ENCODE data around the gene PARD3. TPM values are rescaled to one million over a fixed set of nuclear protein-coding genes. Genes with fewer than 3 reads are reported as not detected.

Gene PARD3
- total and polyA plus RNA-seq, 2 donors (not counting 3 experiments of a cell fraction or from before 2014, with no cell fraction given) = 7.3 to 24.1 TPM

DNA sequence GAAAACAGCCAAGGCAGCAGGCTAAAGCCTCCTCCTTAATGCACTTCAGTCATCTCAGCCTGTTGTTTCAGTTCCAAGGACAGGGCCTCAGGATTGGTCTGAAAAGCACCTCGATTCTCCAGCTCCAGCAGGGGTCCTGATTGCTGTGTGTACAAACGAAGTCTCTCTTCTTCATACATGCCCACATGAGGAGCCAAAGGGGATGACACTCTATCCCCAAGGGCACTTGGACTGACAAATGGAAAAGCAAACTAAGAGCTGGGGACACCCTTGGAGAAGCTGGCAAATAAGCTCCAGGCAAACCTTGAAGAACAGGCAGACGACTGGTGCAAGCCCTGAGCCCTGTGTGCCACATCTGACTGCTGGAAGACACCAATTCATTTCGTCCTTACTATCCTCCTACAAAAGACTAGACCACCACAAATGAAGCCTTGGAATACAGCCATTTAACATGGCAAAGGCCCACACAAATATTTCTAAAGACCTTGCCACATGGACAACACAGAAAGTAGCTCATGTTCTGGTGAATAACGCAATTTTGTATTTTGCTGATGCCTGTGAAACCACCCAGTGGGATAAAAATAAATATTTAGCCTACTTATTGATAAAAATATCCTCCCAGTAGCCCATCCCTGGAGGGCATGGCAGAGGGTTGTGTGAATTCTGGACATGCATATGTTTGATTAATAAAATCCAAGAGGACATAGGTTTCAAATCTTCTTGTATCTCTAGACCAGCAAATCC lies 61.9 kb downstream of the PARD3 start:
- H3K27ac ChIP-seq (ENCODE audit: insufficient read depth, low read depth, low read length) = no peak overlapping the region
- dilution Hi-C loops (cut with MboI; ENCODE audit: extremely low pct_ligation_motif_present, low sequenced_read_pairs) = no loop called here

More for the DNA sequence above, 61.9 kb downstream of the PARD3 start:
- ChIA-PET POLR2A (no interaction called here), CTCF (interaction anchor here (1.1 to 1.7 kb wide), 2 partner anchors 12 to 98 kb away, joined by 3 to 4 read pairs; no protein-coding TSS in a partner anchor)
- Histone ChIP-seq H3K9ac (replicated peaks; ENCODE audit: extremely low read depth, insufficient read depth, low read length) (no peak overlapping the region), H3K4me3 (replicated peaks in 1 of 3; ENCODE audit: insufficient read depth in 1 of 3, low read depth in 1 of 3, low read length in 3 of 3) (no peak overlapping the region), H3K4me1 (ENCODE audit: control insufficient read depth, extremely low read depth, insufficient read depth, low read length) (peaks cover 7% of the 10 kb centered on the region), H3K9me1 (replicated peaks; ENCODE audit: control insufficient read depth, extremely low read depth, insufficient read depth, low read length) (no peaks in the 10 kb centered on the region), H3K36me3 (ENCODE audit: control insufficient read depth in 2 of 2, extremely low read depth in 1 of 2, insufficient read depth in 2 of 2, low read length in 2 of 2) (no peaks in the 10 kb centered on the region), H4K20me1 (replicated peaks; ENCODE audit: control insufficient read depth, extremely low read depth, insufficient read depth, low read length) (peaks cover 3% of the 10 kb centered on the region), H3K27me3 (ENCODE audit: control insufficient read depth in 2 of 2, insufficient read depth in 2 of 2, low read length in 2 of 2) (no peaks in the 10 kb centered on the region), H3K4me2 (ENCODE audit: insufficient read depth, low read length) (no peak overlapping the region), H3K79me2 (ENCODE audit: control insufficient read depth, insufficient read depth, low read length) (peaks cover 4% of the 10 kb centered on the region), H3K9me3 (replicated peaks; ENCODE audit: control insufficient read depth, insufficient read depth, low read length) (no peaks in the 10 kb centered on the region), H2AFZ (ENCODE audit: low read depth, low read length) (no peak overlapping the region)
- no peak for TF ChIP-seq JUN (IDR thresholded peaks at IDR 0.05; ENCODE audit: borderline replicate concordance, insufficient read depth, insufficient read length, low read depth)
- no peak for TF ChIP-seq MAX (IDR thresholded peaks at IDR 0.05; ENCODE audit: insufficient read depth, insufficient read length)
- TF ChIP-seq GATA2 (IDR thresholded peaks at IDR 0.05; ENCODE audit: insufficient read depth, insufficient read length, low read depth, low read length) = no peak
- TF ChIP-seq MYC (IDR thresholded peaks at IDR 0.05; ENCODE audit: low read depth, low read length) = no peak
- TF ChIP-seq FOS (IDR thresholded peaks at IDR 0.05; ENCODE audit: borderline replicate concordance, insufficient read depth, low read length) = no peak
- TF ChIP-seq POLR2AphosphoS5 (IDR thresholded peaks at IDR 0.05; ENCODE audit: insufficient read depth, low read depth, low read length) = no peak
- no peak for TF ChIP-seq POLR2A (IDR thresholded peaks at IDR 0.05; ENCODE audit: low read depth, low read length)
- TF ChIP-seq, protein P1, sequence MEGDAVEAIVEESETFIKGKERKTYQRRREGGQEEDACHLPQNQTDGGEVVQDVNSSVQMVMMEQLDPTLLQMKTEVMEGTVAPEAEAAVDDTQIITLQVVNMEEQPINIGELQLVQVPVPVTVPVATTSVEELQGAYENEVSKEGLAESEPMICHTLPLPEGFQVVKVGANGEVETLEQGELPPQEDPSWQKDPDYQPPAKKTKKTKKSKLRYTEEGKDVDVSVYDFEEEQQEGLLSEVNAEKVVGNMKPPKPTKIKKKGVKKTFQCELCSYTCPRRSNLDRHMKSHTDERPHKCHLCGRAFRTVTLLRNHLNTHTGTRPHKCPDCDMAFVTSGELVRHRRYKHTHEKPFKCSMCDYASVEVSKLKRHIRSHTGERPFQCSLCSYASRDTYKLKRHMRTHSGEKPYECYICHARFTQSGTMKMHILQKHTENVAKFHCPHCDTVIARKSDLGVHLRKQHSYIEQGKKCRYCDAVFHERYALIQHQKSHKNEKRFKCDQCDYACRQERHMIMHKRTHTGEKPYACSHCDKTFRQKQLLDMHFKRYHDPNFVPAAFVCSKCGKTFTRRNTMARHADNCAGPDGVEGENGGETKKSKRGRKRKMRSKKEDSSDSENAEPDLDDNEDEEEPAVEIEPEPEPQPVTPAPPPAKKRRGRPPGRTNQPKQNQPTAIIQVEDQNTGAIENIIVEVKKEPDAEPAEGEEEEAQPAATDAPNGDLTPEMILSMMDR (IDR thresholded peaks at IDR 0.05; ENCODE audit: extremely low read depth in 1 of 2, insufficient read depth in 1 of 2, low read depth in 1 of 2, low read length in 2 of 2) = no peak
- no peak for TF ChIP-seq EZH2 (IDR thresholded peaks at IDR 0.05; ENCODE audit: borderline replicate concordance, low read depth, low read length, severe bottlenecking)
- DNase-seq (ENCODE audit: low read depth, low spot score) (no peak), FAIRE-seq (no peak)
- intact Hi-C loops (cut with micrococcal nuclease) = no loop called here
- no TSS peak for BruUV-seq (replicated peaks)
